GM23338 (cell line): ENCODE measurements around the gene RFPL4A. TPM values are rescaled to one million over a fixed set of nuclear protein-coding genes. Genes with fewer than 3 reads are reported as not detected.

Experiments used
- ATAC-seq: fragments of 200-7000 bp; cut with Tn5 transposase; 3 replicates; pipeline ENCODE4 v1.9.1; 2020
- DNase-seq: peaks from one replicate; pipeline ENCODE4 v3.0.0-alpha.2; 2015; ENCODE audit warnings: low spot score
- H2AFZ ChIP-seq: fragments of 200-600 bp; sonication (generic); 2 replicates; pipeline ENCODE4 v1.8.0; 2016; ENCODE audit warnings: antibody characterized with exemption, mild to moderate bottlenecking, moderate library complexity
- H3F3A ChIP-seq: fragments of 200-600 bp; sonication (generic); replicated peaks from 2 replicates; pipeline ENCODE4 v1.8.0; 2017; ENCODE audit warnings: antibody characterized with exemption, mixed run types, low read depth
- H3K27ac ChIP-seq: fragments of 200-600 bp; sonication (generic); 2 replicates; pipeline ENCODE4 v1.6.1; 2016; ENCODE audit warnings: low read depth
- H3K27me3 ChIP-seq: fragments of 200-600 bp; sonication (generic); 2 replicates; pipeline ENCODE4 v1.8.0; 2016; ENCODE audit warnings: mild to moderate bottlenecking, mixed run types, moderate library complexity; ENCODE audit not compliant: insufficient read depth
- H3K36me3 ChIP-seq: fragments of 200-600 bp; sonication (generic); 2 replicates; pipeline ENCODE4 v1.8.0; 2016; ENCODE audit warnings: mild to moderate bottlenecking; ENCODE audit not compliant: insufficient read depth
- H3K4me1 ChIP-seq: fragments of 200-600 bp; sonication (generic); 2 replicates; pipeline ENCODE4 v1.8.0; 2016; ENCODE audit warnings: mild to moderate bottlenecking, moderate library complexity; ENCODE audit not compliant: insufficient read depth
- H3K4me2 ChIP-seq: fragments of 200-600 bp; sonication (generic); 2 replicates; pipeline ENCODE4 v1.7.1; 2017; ENCODE audit warnings: mixed run types
- H3K4me3 ChIP-seq: fragments of 200-600 bp; sonication (generic); 2 replicates; pipeline ENCODE4 v1.6.1; 2016; ENCODE audit warnings: mixed run types
- H3K79me2 ChIP-seq: fragments of 200-600 bp; sonication (generic); replicated peaks from 2 replicates; pipeline ENCODE4 v1.8.0; 2017; ENCODE audit warnings: mild to moderate bottlenecking; ENCODE audit not compliant: insufficient read depth
- H3K9me2 ChIP-seq: fragments of 200-600 bp; sonication (generic); 2 replicates; pipeline ENCODE4 v1.8.0; 2017; ENCODE audit not compliant: insufficient read depth
- H4K20me1 ChIP-seq: fragments of 200-600 bp; sonication (generic); replicated peaks from 2 replicates; pipeline ENCODE4 v1.8.0; 2017; ENCODE audit warnings: mild to moderate bottlenecking; ENCODE audit not compliant: insufficient read depth
- H3K27ac Mint-ChIP-seq: 2 replicates; pipeline ENCODE4 v1.8.0; 2020; ENCODE audit warnings: inconsistent platforms, mild to moderate bottlenecking, moderate library complexity, mixed read lengths
- H3K27me3 Mint-ChIP-seq: 3 replicates; pipeline ENCODE4 v1.8.0; 2022; ENCODE audit warnings: low read depth, mild to moderate bottlenecking, moderate library complexity, mixed read lengths, inconsistent platforms; ENCODE audit not compliant: insufficient read depth, poor library complexity
- H3K36me3 Mint-ChIP-seq: 3 replicates; pipeline ENCODE4 v1.8.0; 2021; ENCODE audit warnings: low read depth, mild to moderate bottlenecking, inconsistent platforms, moderate library complexity, mixed read lengths
- H3K4me1 Mint-ChIP-seq: 3 replicates; pipeline ENCODE4 v1.8.0; 2020; ENCODE audit warnings: mild to moderate bottlenecking, inconsistent platforms, mixed read lengths
- H3K4me3 Mint-ChIP-seq: 3 replicates; pipeline ENCODE4 v1.8.0; 2021; ENCODE audit warnings: moderate library complexity, mild to moderate bottlenecking, inconsistent platforms, mixed read lengths
- H3K9me3 Mint-ChIP-seq: 3 replicates; pipeline ENCODE4 v1.8.0; 2020; ENCODE audit warnings: moderate library complexity, mild to moderate bottlenecking, inconsistent platforms, mixed read lengths
- EZH2 ChIP-seq: fragments of 200-600 bp; sonication (generic); IDR thresholded peaks from one replicate; pipeline ENCODE4 v1.8.0; 2017; ENCODE audit warnings: antibody characterized with exemption, mild to moderate bottlenecking, low read depth; ENCODE audit not compliant: unreplicated experiment
- POLR2AphosphoS5 ChIP-seq: IDR thresholded peaks from 2 replicates; pipeline ENCODE4 v1.6.1; 2016; ENCODE audit warnings: antibody characterized with exemption, low read depth
- polyA plus RNA-seq: library from polyadenylated mRNA; unstranded; fragments of >200 nt; fragmentation: Nextera tagmentation; extraction: Ambion mirVana; gene quantifications from 2 replicates; pipeline ENCODE4 v1.2.1, GENCODE V29; 2016
- total RNA-seq: library from RNA; depleted of rRNA; stranded (reverse); fragments of >200 nt; shearing (Covaris generic); gene quantifications from 2 replicates; pipeline ENCODE4 v1.2.3, GENCODE V29; 2014
- TF ChIP-seq, protein P1 (sequence below), 2 experiments: fragments of 200-600 bp in 1 of 2; sonication (generic) in 1 of 2; conservative IDR thresholded peaks; 2 replicates each; pipeline versions ENCODE4 v1.5.1 to v1.6.1; 2016 to 2017; ENCODE audit warnings: antibody characterized with exemption in 2 of 2, low read depth in 2 of 2, mild to moderate bottlenecking in 2 of 2, moderate library complexity in 1 of 2
- TF ChIP-seq, protein P2 (sequence below): fragments of 250-450 bp; sonication (Bioruptor Pico); IDR thresholded peaks from 2 replicates; pipeline ENCODE4 v1.5.0; 2020; ENCODE audit warnings: mild to moderate bottlenecking, moderate library complexity

RFPL4A gene
- total and polyA plus RNA-seq, 2 experiments from 2014 or later, result not detected

DNA sequence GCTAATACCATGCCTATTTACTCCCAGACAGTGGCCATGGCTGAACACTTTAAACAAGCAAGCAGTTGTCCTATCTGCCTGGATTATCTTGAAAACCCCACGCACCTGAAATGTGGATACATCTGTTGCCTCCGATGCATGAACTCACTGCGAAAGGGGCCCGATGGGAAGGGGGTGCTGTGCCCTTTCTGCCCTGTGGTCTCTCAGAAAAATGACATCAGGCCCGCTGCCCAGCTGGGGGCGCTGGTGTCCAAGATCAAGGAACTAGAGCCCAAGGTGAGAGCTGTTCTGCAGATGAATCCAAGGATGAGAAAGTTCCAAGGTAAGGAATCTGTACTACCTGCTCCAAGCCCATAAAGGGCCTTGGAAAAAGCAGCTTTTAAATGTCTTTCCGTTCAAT, 18.6 kb downstream of the RFPL4A start:
- H3K27ac Mint-ChIP-seq, result no peak overlapping the region
- H3K27me3 Mint-ChIP-seq, result peaks cover 2% of the 10 kb centered on the region
- Histone ChIP-seq H3K36me3 (peaks cover 7% of the 10 kb centered on the region), H3K79me2 (no peaks in the 10 kb centered on the region), H3K27me3 (no peaks in the 10 kb centered on the region), H3K27ac (no peak overlapping the region), H3K4me1 (no peaks in the 10 kb centered on the region), H3K4me3 (no peak overlapping the region), H2AFZ (no peak overlapping the region), H3K9me2 (no peaks in the 10 kb centered on the region), H3F3A (no peaks in the 10 kb centered on the region), H3K4me2 (no peak overlapping the region), H4K20me1 (no peaks in the 10 kb centered on the region)
- no peaks in the 10 kb centered on the region for H3K4me1 Mint-ChIP-seq
- TF ChIP-seq, protein P1, sequence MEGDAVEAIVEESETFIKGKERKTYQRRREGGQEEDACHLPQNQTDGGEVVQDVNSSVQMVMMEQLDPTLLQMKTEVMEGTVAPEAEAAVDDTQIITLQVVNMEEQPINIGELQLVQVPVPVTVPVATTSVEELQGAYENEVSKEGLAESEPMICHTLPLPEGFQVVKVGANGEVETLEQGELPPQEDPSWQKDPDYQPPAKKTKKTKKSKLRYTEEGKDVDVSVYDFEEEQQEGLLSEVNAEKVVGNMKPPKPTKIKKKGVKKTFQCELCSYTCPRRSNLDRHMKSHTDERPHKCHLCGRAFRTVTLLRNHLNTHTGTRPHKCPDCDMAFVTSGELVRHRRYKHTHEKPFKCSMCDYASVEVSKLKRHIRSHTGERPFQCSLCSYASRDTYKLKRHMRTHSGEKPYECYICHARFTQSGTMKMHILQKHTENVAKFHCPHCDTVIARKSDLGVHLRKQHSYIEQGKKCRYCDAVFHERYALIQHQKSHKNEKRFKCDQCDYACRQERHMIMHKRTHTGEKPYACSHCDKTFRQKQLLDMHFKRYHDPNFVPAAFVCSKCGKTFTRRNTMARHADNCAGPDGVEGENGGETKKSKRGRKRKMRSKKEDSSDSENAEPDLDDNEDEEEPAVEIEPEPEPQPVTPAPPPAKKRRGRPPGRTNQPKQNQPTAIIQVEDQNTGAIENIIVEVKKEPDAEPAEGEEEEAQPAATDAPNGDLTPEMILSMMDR (conservative IDR thresholded peaks at IDR 0.05; ENCODE audit: low read depth in 2 of 2), result peak; percentile 32 to 34; a peak in 3 of 4 replicates
- TF ChIP-seq POLR2AphosphoS5, result no peak
- ATAC-seq (no peak), DNase-seq (peak; percentile 12)
- H3K36me3 Mint-ChIP-seq, result peaks cover 37% of the 10 kb centered on the region; the same call in 2 of the 3 replicates
- no peak overlapping the region for H3K4me3 Mint-ChIP-seq
- peaks cover 80% of the 10 kb centered on the region for H3K9me3 Mint-ChIP-seq

DNA sequence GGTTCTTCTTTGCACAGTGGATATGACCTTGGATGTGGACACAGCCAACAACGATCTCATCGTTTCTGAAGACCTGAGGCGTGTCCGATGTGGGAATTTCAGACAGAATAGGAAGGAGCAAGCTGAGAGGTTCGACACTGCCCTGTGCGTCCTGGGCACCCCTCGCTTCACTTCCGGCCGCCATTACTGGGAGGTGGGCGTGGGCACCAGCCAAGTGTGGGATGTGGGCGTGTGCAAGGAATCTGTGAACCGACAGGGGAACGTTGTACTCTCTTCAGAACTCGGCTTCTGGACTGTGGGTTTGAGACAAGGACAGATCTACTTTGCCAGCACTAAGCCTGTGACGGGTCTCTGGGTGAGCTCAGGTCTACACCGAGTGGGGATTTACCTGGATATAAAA, 19.4 kb downstream of the RFPL4A start:
- Histone ChIP-seq H3F3A (no peaks in the 10 kb centered on the region), H3K9me2 (no peaks in the 10 kb centered on the region), H3K79me2 (no peaks in the 10 kb centered on the region), H3K4me1 (no peaks in the 10 kb centered on the region), H3K27me3 (no peaks in the 10 kb centered on the region), H3K4me3 (no peak overlapping the region), H2AFZ (no peak overlapping the region), H4K20me1 (no peaks in the 10 kb centered on the region), H3K27ac (no peak overlapping the region), H3K4me2 (no peak overlapping the region), H3K36me3 (peaks cover 7% of the 10 kb centered on the region)
- peaks cover 88% of the 10 kb centered on the region for H3K9me3 Mint-ChIP-seq
- no peak for TF ChIP-seq EZH2
- peaks cover 2% of the 10 kb centered on the region for H3K27me3 Mint-ChIP-seq
- H3K4me1 Mint-ChIP-seq, result no peaks in the 10 kb centered on the region
- DNase-seq, result no peak
- no peak overlapping the region for H3K4me3 Mint-ChIP-seq
- ATAC-seq, result no peak
- H3K27ac Mint-ChIP-seq, result no peak overlapping the region
- peaks cover 43% of the 10 kb centered on the region; the same call in 2 of the 3 replicates for H3K36me3 Mint-ChIP-seq

DNA sequence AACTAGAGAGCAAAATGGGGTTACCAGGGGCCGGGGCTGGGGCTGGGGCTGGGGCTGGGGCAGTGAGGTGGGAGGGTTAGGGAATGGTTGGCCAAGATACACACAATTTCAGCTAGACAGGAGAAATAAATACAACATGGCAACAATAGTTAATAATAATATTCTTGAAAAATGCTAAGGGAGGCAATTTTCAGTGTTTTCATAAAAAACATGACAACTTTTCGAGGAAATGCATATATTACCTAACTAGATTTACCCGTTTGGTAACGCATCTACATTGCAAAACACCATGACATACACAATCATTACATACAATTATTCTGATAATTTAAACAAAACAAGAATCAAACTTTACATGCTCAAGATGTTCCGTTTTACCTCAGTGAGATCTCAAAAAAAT, 22.2 kb downstream of the RFPL4A start:
- Histone ChIP-seq H3K27me3 (no peaks in the 10 kb centered on the region), H3K4me1 (no peaks in the 10 kb centered on the region), H3K79me2 (no peaks in the 10 kb centered on the region), H3K36me3 (peaks cover 3% of the 10 kb centered on the region; the same call in 1 of the 2 replicates), H2AFZ (no peak overlapping the region), H3K4me3 (no peak overlapping the region), H3K9me2 (no peaks in the 10 kb centered on the region), H3F3A (no peaks in the 10 kb centered on the region), H4K20me1 (no peaks in the 10 kb centered on the region), H3K4me2 (no peak overlapping the region), H3K27ac (no peak overlapping the region)
- TF ChIP-seq, protein P2, sequence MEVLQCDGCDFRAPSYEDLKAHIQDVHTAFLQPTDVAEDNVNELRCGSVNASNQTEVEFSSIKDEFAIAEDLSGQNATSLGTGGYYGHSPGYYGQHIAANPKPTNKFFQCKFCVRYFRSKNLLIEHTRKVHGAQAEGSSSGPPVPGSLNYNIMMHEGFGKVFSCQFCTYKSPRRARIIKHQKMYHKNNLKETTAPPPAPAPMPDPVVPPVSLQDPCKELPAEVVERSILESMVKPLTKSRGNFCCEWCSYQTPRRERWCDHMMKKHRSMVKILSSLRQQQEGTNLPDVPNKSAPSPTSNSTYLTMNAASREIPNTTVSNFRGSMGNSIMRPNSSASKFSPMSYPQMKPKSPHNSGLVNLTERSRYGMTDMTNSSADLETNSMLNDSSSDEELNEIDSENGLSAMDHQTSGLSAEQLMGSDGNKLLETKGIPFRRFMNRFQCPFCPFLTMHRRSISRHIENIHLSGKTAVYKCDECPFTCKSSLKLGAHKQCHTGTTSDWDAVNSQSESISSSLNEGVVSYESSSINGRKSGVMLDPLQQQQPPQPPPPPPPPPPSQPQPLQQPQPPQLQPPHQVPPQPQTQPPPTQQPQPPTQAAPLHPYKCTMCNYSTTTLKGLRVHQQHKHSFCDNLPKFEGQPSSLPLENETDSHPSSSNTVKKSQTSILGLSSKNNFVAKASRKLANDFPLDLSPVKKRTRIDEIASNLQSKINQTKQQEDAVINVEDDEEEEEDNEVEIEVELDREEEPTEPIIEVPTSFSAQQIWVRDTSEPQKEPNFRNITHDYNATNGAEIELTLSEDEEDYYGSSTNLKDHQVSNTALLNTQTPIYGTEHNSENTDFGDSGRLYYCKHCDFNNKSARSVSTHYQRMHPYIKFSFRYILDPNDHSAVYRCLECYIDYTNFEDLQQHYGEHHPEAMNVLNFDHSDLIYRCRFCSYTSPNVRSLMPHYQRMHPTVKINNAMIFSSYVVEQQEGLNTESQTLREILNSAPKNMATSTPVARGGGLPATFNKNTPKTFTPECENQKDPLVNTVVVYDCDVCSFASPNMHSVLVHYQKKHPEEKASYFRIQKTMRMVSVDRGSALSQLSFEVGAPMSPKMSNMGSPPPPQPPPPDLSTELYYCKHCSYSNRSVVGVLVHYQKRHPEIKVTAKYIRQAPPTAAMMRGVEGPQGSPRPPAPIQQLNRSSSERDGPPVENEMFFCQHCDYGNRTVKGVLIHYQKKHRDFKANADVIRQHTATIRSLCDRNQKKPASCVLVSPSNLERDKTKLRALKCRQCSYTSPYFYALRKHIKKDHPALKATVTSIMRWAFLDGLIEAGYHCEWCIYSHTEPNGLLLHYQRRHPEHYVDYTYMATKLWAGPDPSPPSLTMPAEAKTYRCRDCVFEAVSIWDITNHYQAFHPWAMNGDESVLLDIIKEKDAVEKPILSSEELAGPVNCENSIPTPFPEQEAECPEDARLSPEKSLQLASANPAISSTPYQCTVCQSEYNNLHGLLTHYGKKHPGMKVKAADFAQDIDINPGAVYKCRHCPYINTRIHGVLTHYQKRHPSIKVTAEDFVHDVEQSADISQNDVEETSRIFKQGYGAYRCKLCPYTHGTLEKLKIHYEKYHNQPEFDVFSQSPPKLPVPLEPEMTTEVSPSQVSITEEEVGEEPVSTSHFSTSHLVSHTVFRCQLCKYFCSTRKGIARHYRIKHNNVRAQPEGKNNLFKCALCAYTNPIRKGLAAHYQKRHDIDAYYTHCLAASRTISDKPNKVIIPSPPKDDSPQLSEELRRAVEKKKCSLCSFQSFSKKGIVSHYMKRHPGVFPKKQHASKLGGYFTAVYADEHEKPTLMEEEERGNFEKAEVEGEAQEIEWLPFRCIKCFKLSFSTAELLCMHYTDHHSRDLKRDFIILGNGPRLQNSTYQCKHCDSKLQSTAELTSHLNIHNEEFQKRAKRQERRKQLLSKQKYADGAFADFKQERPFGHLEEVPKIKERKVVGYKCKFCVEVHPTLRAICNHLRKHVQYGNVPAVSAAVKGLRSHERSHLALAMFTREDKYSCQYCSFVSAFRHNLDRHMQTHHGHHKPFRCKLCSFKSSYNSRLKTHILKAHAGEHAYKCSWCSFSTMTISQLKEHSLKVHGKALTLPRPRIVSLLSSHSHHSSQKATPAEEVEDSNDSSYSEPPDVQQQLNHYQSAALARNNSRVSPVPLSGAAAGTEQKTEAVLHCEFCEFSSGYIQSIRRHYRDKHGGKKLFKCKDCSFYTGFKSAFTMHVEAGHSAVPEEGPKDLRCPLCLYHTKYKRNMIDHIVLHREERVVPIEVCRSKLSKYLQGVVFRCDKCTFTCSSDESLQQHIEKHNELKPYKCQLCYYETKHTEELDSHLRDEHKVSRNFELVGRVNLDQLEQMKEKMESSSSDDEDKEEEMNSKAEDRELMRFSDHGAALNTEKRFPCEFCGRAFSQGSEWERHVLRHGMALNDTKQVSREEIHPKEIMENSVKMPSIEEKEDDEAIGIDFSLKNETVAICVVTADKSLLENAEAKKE (CRISPR knock-in tag), result no peak
- peaks cover 99% of the 10 kb centered on the region for H3K9me3 Mint-ChIP-seq
- no peak for ATAC-seq
- no peak overlapping the region for H3K27ac Mint-ChIP-seq
- no peaks in the 10 kb centered on the region for H3K4me1 Mint-ChIP-seq
- peaks cover 1% of the 10 kb centered on the region for H3K27me3 Mint-ChIP-seq
- H3K4me3 Mint-ChIP-seq, result no peak overlapping the region
- H3K36me3 Mint-ChIP-seq, result peaks cover 45% of the 10 kb centered on the region
- no peak for DNase-seq
